C4-2B (cell line): Measurements from ENCODE around the gene NUP210.

Experiments
- ZFX ChIP-seq: fragments of 450-650 bp; IDR thresholded peaks from 2 replicates; pipeline ENCODE4 v1.6.1; 2017
- TF ChIP-seq, protein P1 (sequence below): fragments of 450-650 bp; conservative IDR thresholded peaks from 2 replicates; pipeline ENCODE4 v1.5.1; 2017; ENCODE audit warnings: mild to moderate bottlenecking

DNA sequence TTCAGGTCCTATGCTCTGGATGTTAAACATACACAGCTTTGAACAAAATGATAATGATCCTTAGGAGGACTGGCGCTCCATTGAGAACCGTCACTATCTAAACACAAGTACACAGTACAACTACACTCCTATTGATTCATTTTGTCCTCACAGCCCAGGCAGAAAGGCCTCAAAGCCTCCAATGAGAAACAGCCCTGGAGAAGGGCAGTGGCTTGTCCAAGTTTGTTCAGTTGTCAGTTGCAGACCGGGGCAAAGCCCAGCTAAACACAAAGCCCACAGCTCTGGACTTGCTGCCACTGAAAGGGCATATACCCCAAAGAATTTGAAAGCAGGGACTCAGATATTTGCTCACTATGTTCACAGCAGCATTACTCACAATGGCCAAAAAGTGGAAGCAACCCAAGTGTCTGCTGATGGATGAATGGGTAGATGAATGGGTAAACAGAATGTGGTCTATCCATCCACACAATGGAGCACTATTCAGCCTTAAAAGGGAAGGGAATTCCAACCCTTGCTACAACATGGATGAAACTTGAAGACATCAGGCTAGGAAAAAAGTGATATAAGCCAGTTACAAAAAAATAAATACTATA, 34.7 kb downstream of the NUP210 start:
- TF ChIP-seq, protein P1, sequence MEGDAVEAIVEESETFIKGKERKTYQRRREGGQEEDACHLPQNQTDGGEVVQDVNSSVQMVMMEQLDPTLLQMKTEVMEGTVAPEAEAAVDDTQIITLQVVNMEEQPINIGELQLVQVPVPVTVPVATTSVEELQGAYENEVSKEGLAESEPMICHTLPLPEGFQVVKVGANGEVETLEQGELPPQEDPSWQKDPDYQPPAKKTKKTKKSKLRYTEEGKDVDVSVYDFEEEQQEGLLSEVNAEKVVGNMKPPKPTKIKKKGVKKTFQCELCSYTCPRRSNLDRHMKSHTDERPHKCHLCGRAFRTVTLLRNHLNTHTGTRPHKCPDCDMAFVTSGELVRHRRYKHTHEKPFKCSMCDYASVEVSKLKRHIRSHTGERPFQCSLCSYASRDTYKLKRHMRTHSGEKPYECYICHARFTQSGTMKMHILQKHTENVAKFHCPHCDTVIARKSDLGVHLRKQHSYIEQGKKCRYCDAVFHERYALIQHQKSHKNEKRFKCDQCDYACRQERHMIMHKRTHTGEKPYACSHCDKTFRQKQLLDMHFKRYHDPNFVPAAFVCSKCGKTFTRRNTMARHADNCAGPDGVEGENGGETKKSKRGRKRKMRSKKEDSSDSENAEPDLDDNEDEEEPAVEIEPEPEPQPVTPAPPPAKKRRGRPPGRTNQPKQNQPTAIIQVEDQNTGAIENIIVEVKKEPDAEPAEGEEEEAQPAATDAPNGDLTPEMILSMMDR, result no peak
- no peak for TF ChIP-seq ZFX
